Measurements from ENCODE around the gene RPS6KB1.
"Not testable (repeated sequence)": the region's sequence is repeated elsewhere in the genome, so short reads cannot be mapped to it uniquely, and the experiment has no call there.

The RPS6KB1 gene

GRCh38 chr17:59940697-59941096, 47.8 kb downstream of the RPS6KB1 start:
- DNase-seq (ENCODE audit: low read depth in 4 of 4, low spot score in 1 of 4): not testable (repeated sequence)

- no peak for DNase-seq (ENCODE audit: low read depth in 4 of 4, low spot score in 1 of 4)
These were observed 48.2 kb downstream of the RPS6KB1 start for GRCh38 chr17:59941131-59941530.

GRCh38 chr17:59946433-59946832, 53.5 kb downstream of the RPS6KB1 start:
- DNase-seq (ENCODE audit: low read depth in 4 of 4, low spot score in 1 of 4): not testable (repeated sequence)

- DNase-seq (ENCODE audit: low read depth in 4 of 4, low spot score in 1 of 4): not testable (repeated sequence)
These were observed 54.4 kb downstream of the RPS6KB1 start for GRCh38 chr17:59947310-59947709.

- no peak for DNase-seq (ENCODE audit: low read depth in 4 of 4, low spot score in 1 of 4)
These were observed 57.1 kb downstream of the RPS6KB1 start for GRCh38 chr17:59950049-59950448.

- no peak for DNase-seq (ENCODE audit: low read depth in 4 of 4, low spot score in 1 of 4)
These were observed 61.9 kb downstream of the RPS6KB1 start for GRCh38 chr17:59954856-59955255.

GRCh38 chr17:59959574-59959973, 66.7 kb downstream of the RPS6KB1 start:
- not testable (repeated sequence) for DNase-seq (ENCODE audit: low read depth in 4 of 4, low spot score in 1 of 4)

- DNase-seq (ENCODE audit: low read depth in 4 of 4, low spot score in 1 of 4): no peak
These were observed 69.9 kb downstream of the RPS6KB1 start for GRCh38 chr17:59962739-59963318.

GRCh38 chr17:59963738-59964481, 71.0 kb downstream of the RPS6KB1 start:
- peak in 3 of 4 experiments; percentile 21 to 41 (median 36) for DNase-seq (ENCODE audit: low read depth in 4 of 4, low spot score in 1 of 4)

- DNase-seq (ENCODE audit: low read depth in 4 of 4, low spot score in 1 of 4): peak; percentile 86 to 98 (median 93)
These were observed 71.8 kb downstream of the RPS6KB1 start, which contains the start of gene RNFT1 for GRCh38 chr17:59964482-59965328. Gene RNFT1 (minus strand): TSS chr17:59964740. CDS start chr17:59964663, 77 bp downstream.

GRCh38 chr17:59971771-59972170, 78.8 kb downstream of the RPS6KB1 start:
- DNase-seq (ENCODE audit: low read depth in 4 of 4, low spot score in 1 of 4): not testable (repeated sequence)

- DNase-seq (ENCODE audit: low read depth in 4 of 4, low spot score in 1 of 4): no peak
These were observed 79.9 kb downstream of the RPS6KB1 start for GRCh38 chr17:59972778-59973177.

- not testable (repeated sequence) for DNase-seq (ENCODE audit: low read depth in 4 of 4, low spot score in 1 of 4)
These were observed 80.6 kb downstream of the RPS6KB1 start for GRCh38 chr17:59973483-59973882.

GRCh38 chr17:59975166-59975565, 82.2 kb downstream of the RPS6KB1 start:
- DNase-seq (ENCODE audit: low read depth in 4 of 4, low spot score in 1 of 4): not testable (repeated sequence)

- not testable (repeated sequence) for DNase-seq (ENCODE audit: low read depth in 4 of 4, low spot score in 1 of 4)
These were observed 103.7 kb downstream of the RPS6KB1 start for GRCh38 chr17:59996608-59997007.
